ENCODE data around the gene EHF.

DNA sequence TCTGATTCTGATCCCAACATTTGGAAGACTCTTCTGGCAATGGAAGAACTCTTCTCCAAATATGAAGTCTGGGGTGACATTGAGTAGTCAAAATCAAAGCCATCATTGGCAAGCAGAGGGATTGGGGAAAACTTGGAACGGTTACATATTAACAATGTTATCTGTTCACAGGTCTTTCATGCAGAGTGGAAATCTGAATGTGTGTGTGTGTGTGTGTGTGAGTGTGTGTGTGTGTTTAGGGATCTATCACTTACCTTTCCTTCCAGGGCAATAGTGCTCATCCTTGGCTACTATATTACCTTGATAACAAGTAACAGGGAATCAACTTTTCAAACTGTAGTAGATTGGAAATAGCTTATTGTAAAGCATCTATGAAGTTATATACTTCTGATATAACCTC is 55.3 kb downstream of the EHF start:
- no peak for TF ChIP-seq EZH2 (IDR thresholded peaks at IDR 0.05)
- TF ChIP-seq POLR2AphosphoS5 (IDR thresholded peaks at IDR 0.05; ENCODE audit: borderline replicate concordance, low read depth, low read length), result no peak
- no peak for TF ChIP-seq FOXP2 (optimal IDR thresholded peaks at IDR 0.05; ENCODE audit: control extremely low read depth, extremely low read length, insufficient read depth)

Measured in SK-N-MC (cell line).